Activated CD8-positive, alpha-beta memory T cell treated with anti-CD3 and anti-CD28 coated beads for 24 hours (primary cell): ENCODE data around the gene RFC4.

ENCODE experiments used
- DNase-seq: peaks from one replicate; pipeline ENCODE4 v3.0.0-alpha.2; 2020

RFC4 gene

GRCh38 chr3:186742618-186743380 is 63.5 kb downstream of the RFC4 start:
- DNase-seq: no peak
